Loucy (cell line): ENCODE data around the gene EPHA6.

ENCODE experiments used
- EZH2phosphoT487 ChIP-seq: fragments of 200-600 bp; IDR thresholded peaks from 2 replicates; pipeline ENCODE4 v1.6.1; 2018; ENCODE audit warnings: antibody characterized with exemption, mild to moderate bottlenecking, moderate library complexity, borderline replicate concordance
- TF ChIP-seq, protein P1 (sequence below): fragments of 200-600 bp; sonication (generic); conservative IDR thresholded peaks from 2 replicates; pipeline ENCODE4 v1.5.1; 2014; ENCODE audit warnings: mild to moderate bottlenecking, antibody characterized with exemption, low read length

- TF ChIP-seq, protein P1, sequence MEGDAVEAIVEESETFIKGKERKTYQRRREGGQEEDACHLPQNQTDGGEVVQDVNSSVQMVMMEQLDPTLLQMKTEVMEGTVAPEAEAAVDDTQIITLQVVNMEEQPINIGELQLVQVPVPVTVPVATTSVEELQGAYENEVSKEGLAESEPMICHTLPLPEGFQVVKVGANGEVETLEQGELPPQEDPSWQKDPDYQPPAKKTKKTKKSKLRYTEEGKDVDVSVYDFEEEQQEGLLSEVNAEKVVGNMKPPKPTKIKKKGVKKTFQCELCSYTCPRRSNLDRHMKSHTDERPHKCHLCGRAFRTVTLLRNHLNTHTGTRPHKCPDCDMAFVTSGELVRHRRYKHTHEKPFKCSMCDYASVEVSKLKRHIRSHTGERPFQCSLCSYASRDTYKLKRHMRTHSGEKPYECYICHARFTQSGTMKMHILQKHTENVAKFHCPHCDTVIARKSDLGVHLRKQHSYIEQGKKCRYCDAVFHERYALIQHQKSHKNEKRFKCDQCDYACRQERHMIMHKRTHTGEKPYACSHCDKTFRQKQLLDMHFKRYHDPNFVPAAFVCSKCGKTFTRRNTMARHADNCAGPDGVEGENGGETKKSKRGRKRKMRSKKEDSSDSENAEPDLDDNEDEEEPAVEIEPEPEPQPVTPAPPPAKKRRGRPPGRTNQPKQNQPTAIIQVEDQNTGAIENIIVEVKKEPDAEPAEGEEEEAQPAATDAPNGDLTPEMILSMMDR: no peak
- TF ChIP-seq EZH2phosphoT487: no peak
These were observed 252.1 kb downstream of the EPHA6 start for GRCh38 chr3:97066531-97066930.
